ENCODE measurements around the gene DIABLO. TPM values are rescaled to one million over a fixed set of nuclear protein-coding genes. Genes with fewer than 3 reads are reported as not detected.

DIABLO gene
- total RNA-seq, 2 donors from 2014 or later, result 15.8 to 28.3 TPM

GRCh38 chr12:122232691-122233090 lies 6.8 kb upstream of the DIABLO start:
- no peaks in the 10 kb centered on the region for H3K9me3 ChIP-seq
- peaks cover 0 to 16% of the 10 kb centered on the region in 2 donors for H3K36me3 ChIP-seq (replicated peaks in 1 of 2; ENCODE audit: insufficient read depth in 1 of 2, low read depth in 2 of 2)
- no peak for TF ChIP-seq POLR2A (IDR thresholded peaks at IDR 0.05)
- TF ChIP-seq, protein P1, sequence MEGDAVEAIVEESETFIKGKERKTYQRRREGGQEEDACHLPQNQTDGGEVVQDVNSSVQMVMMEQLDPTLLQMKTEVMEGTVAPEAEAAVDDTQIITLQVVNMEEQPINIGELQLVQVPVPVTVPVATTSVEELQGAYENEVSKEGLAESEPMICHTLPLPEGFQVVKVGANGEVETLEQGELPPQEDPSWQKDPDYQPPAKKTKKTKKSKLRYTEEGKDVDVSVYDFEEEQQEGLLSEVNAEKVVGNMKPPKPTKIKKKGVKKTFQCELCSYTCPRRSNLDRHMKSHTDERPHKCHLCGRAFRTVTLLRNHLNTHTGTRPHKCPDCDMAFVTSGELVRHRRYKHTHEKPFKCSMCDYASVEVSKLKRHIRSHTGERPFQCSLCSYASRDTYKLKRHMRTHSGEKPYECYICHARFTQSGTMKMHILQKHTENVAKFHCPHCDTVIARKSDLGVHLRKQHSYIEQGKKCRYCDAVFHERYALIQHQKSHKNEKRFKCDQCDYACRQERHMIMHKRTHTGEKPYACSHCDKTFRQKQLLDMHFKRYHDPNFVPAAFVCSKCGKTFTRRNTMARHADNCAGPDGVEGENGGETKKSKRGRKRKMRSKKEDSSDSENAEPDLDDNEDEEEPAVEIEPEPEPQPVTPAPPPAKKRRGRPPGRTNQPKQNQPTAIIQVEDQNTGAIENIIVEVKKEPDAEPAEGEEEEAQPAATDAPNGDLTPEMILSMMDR (IDR thresholded peaks at IDR 0.05), result no peak
- no peak overlapping the region for H3K27ac ChIP-seq
- DNase-seq (no peak), ATAC-seq (no peak)
- H3K4me1 ChIP-seq, result no peaks in the 10 kb centered on the region
- H3K27me3 ChIP-seq, result no peaks in the 10 kb centered on the region
- intact Hi-C loops (cut with DNase I), result no loop called here
- H3K4me3 ChIP-seq, result no peak overlapping the region
- 93 to 96% methylated on average over 3 to 10 of the region's 10 CpGs for WGBS, 2 donors

- DNase-seq (no peak), ATAC-seq (no peak)
- Histone ChIP-seq H3K36me3 (replicated peaks in 1 of 2; ENCODE audit: insufficient read depth in 1 of 2, low read depth in 2 of 2) (peaks cover 0 to 15% of the 10 kb centered on the region in 2 donors), H3K9me3 (no peaks in the 10 kb centered on the region), H3K4me1 (peaks cover 8% of the 10 kb centered on the region), H3K4me3 (no peak overlapping the region), H3K27ac (no peak overlapping the region), H3K27me3 (no peaks in the 10 kb centered on the region)
- 67 to 81% methylated on average over 5 to 6 of the region's 6 CpGs for WGBS, 2 donors
- intact Hi-C loops (cut with DNase I), result no loop called here
- TF ChIP-seq, protein P1 (IDR thresholded peaks at IDR 0.05), result no peak
- TF ChIP-seq POLR2A (IDR thresholded peaks at IDR 0.05), result no peak
Observed at GRCh38 chr12:122230798-122231197, 4.9 kb upstream of the DIABLO start.

- Histone ChIP-seq H3K9me3 (no peaks in the 10 kb centered on the region), H3K4me1 (peaks cover 26% of the 10 kb centered on the region), H3K4me3 (no peak overlapping the region), H3K27ac (no peak overlapping the region), H3K36me3 (replicated peaks in 1 of 2; ENCODE audit: insufficient read depth in 1 of 2, low read depth in 2 of 2) (peaks cover 0 to 12% of the 10 kb centered on the region in 2 donors), H3K27me3 (no peaks in the 10 kb centered on the region)
- 86 to 93% methylated on average over 5 of the region's 5 CpGs for WGBS, 2 donors
- intact Hi-C loops (cut with DNase I), result no loop called here
- no peak for TF ChIP-seq POLR2A (IDR thresholded peaks at IDR 0.05)
- TF ChIP-seq, protein P1 (IDR thresholded peaks at IDR 0.05), result no peak
- DNase-seq, result no peak
- no peak for ATAC-seq
Observed at GRCh38 chr12:122228092-122228491, 2.2 kb upstream of the DIABLO start.

GRCh38 chr12:122227341-122227740 lies 1.5 kb upstream of the DIABLO start:
- intact Hi-C loops (cut with DNase I), result no loop called here
- TF ChIP-seq, protein P1 (IDR thresholded peaks at IDR 0.05), result no peak
- TF ChIP-seq POLR2A (IDR thresholded peaks at IDR 0.05), result no peak
- no peak for ATAC-seq
- DNase-seq, result no peak
- H3K4me1 ChIP-seq, result peaks cover 26% of the 10 kb centered on the region
- H3K4me3 ChIP-seq, result no peak overlapping the region
- H3K27ac ChIP-seq, result no peak overlapping the region
- no peaks in the 10 kb centered on the region for H3K9me3 ChIP-seq
- WGBS, 2 donors, result 87 to 95% methylated on average over 17 of the region's 17 CpGs
- peaks cover 0 to 8% of the 10 kb centered on the region in 2 donors for H3K36me3 ChIP-seq (replicated peaks in 1 of 2; ENCODE audit: insufficient read depth in 1 of 2, low read depth in 2 of 2)
- H3K27me3 ChIP-seq, result no peaks in the 10 kb centered on the region

GRCh38 chr12:122226366-122227125 lies 694 bp upstream of the DIABLO start:
- TF ChIP-seq POLR2A (IDR thresholded peaks at IDR 0.05), result no peak
- TF ChIP-seq, protein P1 (IDR thresholded peaks at IDR 0.05), result no peak
- H3K27me3 ChIP-seq, result no peaks in the 10 kb centered on the region
- intact Hi-C loops (cut with DNase I), result no loop called here
- peak overlapping the region in 2 of 4 donors; percentile 63 to 70 for H3K27ac ChIP-seq
- H3K9me3 ChIP-seq, result no peaks in the 10 kb centered on the region
- no peak overlapping the region for H3K4me3 ChIP-seq
- 8 to 36% methylated on average over 12 to 55 of the region's 55 CpGs for WGBS, 2 donors
- no peak for ATAC-seq
- H3K36me3 ChIP-seq (replicated peaks in 1 of 2; ENCODE audit: insufficient read depth in 1 of 2, low read depth in 2 of 2), result peaks cover 0 to 6% of the 10 kb centered on the region in 2 donors
- H3K4me1 ChIP-seq, result peaks cover 26% of the 10 kb centered on the region
- DNase-seq, result no peak

Measured in body of pancreas (tissue), 4 donors.